ES-I3 (cell line): ENCODE results near the gene RAC2.

Experiments used
- H3K36me3 ChIP-seq: 2 replicates; pipeline ENCODE4 v1.6.1; 2013; ENCODE audit warnings: mild to moderate bottlenecking, low read length, control low read depth, moderate library complexity; ENCODE audit not compliant: insufficient read depth
- H3K4me1 ChIP-seq: 2 replicates; pipeline ENCODE4 v1.6.1; 2013; ENCODE audit warnings: mild to moderate bottlenecking, control low read depth, low read length; ENCODE audit not compliant: insufficient read depth
- H3K9ac ChIP-seq: 2 replicates; pipeline ENCODE4 v1.6.1; 2013; ENCODE audit warnings: low read depth, mild to moderate bottlenecking, low read length, moderate library complexity
- H3K9me3 ChIP-seq: 2 replicates; pipeline ENCODE4 v1.6.1; 2013; ENCODE audit warnings: mild to moderate bottlenecking, low read length, moderate library complexity; ENCODE audit not compliant: control insufficient read depth, insufficient read depth

The RAC2 gene

GRCh38 chr22:37186997-37187522 is 57.0 kb downstream of the RAC2 start:
- Histone ChIP-seq H3K36me3 (no peaks in the 10 kb centered on the region), H3K9ac (peak overlapping the region; percentile 77; the same call in 1 of the 2 replicates), H3K4me1 (peaks cover 16% of the 10 kb centered on the region), H3K9me3 (peaks cover 3% of the 10 kb centered on the region; the same call in 1 of the 2 replicates)

GRCh38 chr22:37186228-37186996 is 57.7 kb downstream of the RAC2 start:
- Histone ChIP-seq H3K9ac (peak overlapping the region; percentile 23; the same call in 1 of the 2 replicates), H3K9me3 (no peaks in the 10 kb centered on the region)

GRCh38 chr22:37185646-37186227 is 58.3 kb downstream of the RAC2 start:
- H3K9me3 ChIP-seq, result no peaks in the 10 kb centered on the region
- H3K4me1 ChIP-seq, result peaks cover 16% of the 10 kb centered on the region
- no peaks in the 10 kb centered on the region for H3K36me3 ChIP-seq
- no peak overlapping the region for H3K9ac ChIP-seq

More at GRCh38 chr22:37186228-37186996, 57.7 kb downstream of the RAC2 start:
- H3K4me1 ChIP-seq, result peaks cover 16% of the 10 kb centered on the region
- no peaks in the 10 kb centered on the region for H3K36me3 ChIP-seq

- Histone ChIP-seq H3K36me3 (no peaks in the 10 kb centered on the region), H3K9ac (no peak overlapping the region), H3K9me3 (no peaks in the 10 kb centered on the region), H3K4me1 (peaks cover 15% of the 10 kb centered on the region)
Observed at GRCh38 chr22:37184816-37185541, 59.1 kb downstream of the RAC2 start.

- no peaks in the 10 kb centered on the region for H3K9me3 ChIP-seq
- H3K9ac ChIP-seq, result no peak overlapping the region
- H3K4me1 ChIP-seq, result peaks cover 9% of the 10 kb centered on the region
Observed at GRCh38 chr22:37184380-37184755, 59.7 kb downstream of the RAC2 start.

GRCh38 chr22:37183432-37184379 is 60.4 kb downstream of the RAC2 start:
- H3K9ac ChIP-seq, result no peak overlapping the region
- H3K4me1 ChIP-seq, result peaks cover 2% of the 10 kb centered on the region
- H3K36me3 ChIP-seq, result no peaks in the 10 kb centered on the region
- no peaks in the 10 kb centered on the region for H3K9me3 ChIP-seq

More at GRCh38 chr22:37184380-37184755, 59.7 kb downstream of the RAC2 start:
- no peaks in the 10 kb centered on the region for H3K36me3 ChIP-seq

GRCh38 chr22:37182949-37183245 is 61.2 kb downstream of the RAC2 start:
- no peaks in the 10 kb centered on the region for H3K9me3 ChIP-seq
- H3K4me1 ChIP-seq, result no peaks in the 10 kb centered on the region; the same call in 1 of the 2 replicates
- H3K36me3 ChIP-seq, result no peaks in the 10 kb centered on the region
- no peak overlapping the region for H3K9ac ChIP-seq

GRCh38 chr22:37182101-37182948 is 61.7 kb downstream of the RAC2 start:
- no peaks in the 10 kb centered on the region for H3K36me3 ChIP-seq
- no peaks in the 10 kb centered on the region for H3K9me3 ChIP-seq
- H3K4me1 ChIP-seq, result no peaks in the 10 kb centered on the region; the same call in 1 of the 2 replicates
- H3K9ac ChIP-seq, result no peak overlapping the region

- Histone ChIP-seq H3K9ac (no peak overlapping the region), H3K9me3 (no peaks in the 10 kb centered on the region), H3K36me3 (no peaks in the 10 kb centered on the region), H3K4me1 (no peaks in the 10 kb centered on the region; the same call in 1 of the 2 replicates)
Observed at GRCh38 chr22:37181681-37182080, 62.4 kb downstream of the RAC2 start.

GRCh38 chr22:37180531-37181231 is 63.4 kb downstream of the RAC2 start:
- Histone ChIP-seq H3K4me1 (no peaks in the 10 kb centered on the region; the same call in 1 of the 2 replicates), H3K9ac (no peak overlapping the region), H3K36me3 (no peaks in the 10 kb centered on the region)

GRCh38 chr22:37179622-37180420 is 64.2 kb downstream of the RAC2 start:
- no peaks in the 10 kb centered on the region for H3K9me3 ChIP-seq
- no peak overlapping the region for H3K9ac ChIP-seq
- no peaks in the 10 kb centered on the region; the same call in 1 of the 2 replicates for H3K4me1 ChIP-seq
- no peaks in the 10 kb centered on the region for H3K36me3 ChIP-seq

More at GRCh38 chr22:37180531-37181231, 63.4 kb downstream of the RAC2 start:
- H3K9me3 ChIP-seq, result no peaks in the 10 kb centered on the region

- Histone ChIP-seq H3K9me3 (no peaks in the 10 kb centered on the region), H3K36me3 (no peaks in the 10 kb centered on the region), H3K9ac (no peak overlapping the region), H3K4me1 (no peaks in the 10 kb centered on the region; the same call in 1 of the 2 replicates)
Observed at GRCh38 chr22:37179126-37179470, 65.0 kb downstream of the RAC2 start.
